Endothelial cell (in vitro differentiated cells): ENCODE measurements around the gene KLHL3. TPM values are rescaled to one million over a fixed set of nuclear protein-coding genes. Genes with fewer than 3 reads are reported as not detected.

Source experiments
- DNase-seq: peaks from one replicate; pipeline ENCODE4 v3.0.0; 2021; ENCODE audit warnings: low spot score
- H3K27ac Mint-ChIP-seq: one replicate; pipeline ENCODE4 v1.8.0; 2021; ENCODE audit warnings: mixed read lengths, inconsistent platforms; ENCODE audit not compliant: unreplicated experiment
- H3K27me3 Mint-ChIP-seq: one replicate; pipeline ENCODE4 v1.8.0; 2021; ENCODE audit warnings: mild to moderate bottlenecking, moderate library complexity, mixed read lengths, inconsistent platforms; ENCODE audit not compliant: unreplicated experiment
- H3K36me3 Mint-ChIP-seq: one replicate; pipeline ENCODE4 v1.8.0; 2021; ENCODE audit warnings: mild to moderate bottlenecking, low read depth, mixed read lengths, inconsistent platforms; ENCODE audit not compliant: unreplicated experiment
- H3K4me1 Mint-ChIP-seq: one replicate; pipeline ENCODE4 v1.8.0; 2021; ENCODE audit warnings: mild to moderate bottlenecking, mixed read lengths, inconsistent platforms; ENCODE audit not compliant: unreplicated experiment
- H3K4me3 Mint-ChIP-seq: one replicate; pipeline ENCODE4 v1.8.0; 2021; ENCODE audit warnings: mild to moderate bottlenecking, mixed read lengths, inconsistent platforms; ENCODE audit not compliant: unreplicated experiment
- H3K9me3 Mint-ChIP-seq: one replicate; pipeline ENCODE4 v1.8.0; 2021; ENCODE audit warnings: mixed read lengths, inconsistent platforms; ENCODE audit not compliant: unreplicated experiment
- total RNA-seq: library from RNA; stranded (reverse); fragmentation: NEBNext Ultra II Directional; extraction: Animal tissue kit (Norgen Biotek cat#: 25700); gene quantifications from one replicate; pipeline ENCODE4 v1.2.1, GENCODE V29; 2021; ENCODE audit not compliant: unreplicated experiment
- TF ChIP-seq, protein P1 (sequence below): fragments of 200-600 bp; sonication (generic); IDR thresholded peaks from one replicate; pipeline ENCODE4 v1.5.0; 2021; ENCODE audit warnings: antibody characterized with exemption; ENCODE audit not compliant: unreplicated experiment

KLHL3 gene
- total RNA-seq, 1 donor from 2014 or later = 200 TPM

DNA sequence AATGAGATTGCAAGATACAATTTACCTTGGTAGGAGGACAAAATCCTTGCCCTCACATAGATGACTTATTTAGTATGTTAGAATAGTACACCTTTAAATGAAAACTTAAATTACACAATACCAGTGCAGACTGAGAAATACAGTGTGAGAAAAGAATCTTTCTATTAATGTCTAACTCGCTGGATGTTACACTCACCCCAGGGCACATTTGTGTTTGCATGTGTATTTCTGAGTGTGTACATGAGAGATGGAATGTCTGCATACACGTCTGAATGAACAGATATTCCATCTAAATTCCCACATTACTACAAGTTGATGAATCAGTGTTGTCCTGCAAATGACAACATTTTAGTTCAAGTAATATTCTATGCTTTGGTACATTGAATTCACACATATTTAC lies 99.8 kb downstream of the KLHL3 start:
- Mint-ChIP-seq H3K36me3 (peaks cover 82% of the 10 kb centered on the region), H3K9me3 (no peaks in the 10 kb centered on the region), H3K4me1 (peaks cover 13% of the 10 kb centered on the region), H3K27ac (no peak overlapping the region), H3K4me3 (no peak overlapping the region), H3K27me3 (peaks cover 5% of the 10 kb centered on the region)
- no peak for DNase-seq
- TF ChIP-seq, protein P1, sequence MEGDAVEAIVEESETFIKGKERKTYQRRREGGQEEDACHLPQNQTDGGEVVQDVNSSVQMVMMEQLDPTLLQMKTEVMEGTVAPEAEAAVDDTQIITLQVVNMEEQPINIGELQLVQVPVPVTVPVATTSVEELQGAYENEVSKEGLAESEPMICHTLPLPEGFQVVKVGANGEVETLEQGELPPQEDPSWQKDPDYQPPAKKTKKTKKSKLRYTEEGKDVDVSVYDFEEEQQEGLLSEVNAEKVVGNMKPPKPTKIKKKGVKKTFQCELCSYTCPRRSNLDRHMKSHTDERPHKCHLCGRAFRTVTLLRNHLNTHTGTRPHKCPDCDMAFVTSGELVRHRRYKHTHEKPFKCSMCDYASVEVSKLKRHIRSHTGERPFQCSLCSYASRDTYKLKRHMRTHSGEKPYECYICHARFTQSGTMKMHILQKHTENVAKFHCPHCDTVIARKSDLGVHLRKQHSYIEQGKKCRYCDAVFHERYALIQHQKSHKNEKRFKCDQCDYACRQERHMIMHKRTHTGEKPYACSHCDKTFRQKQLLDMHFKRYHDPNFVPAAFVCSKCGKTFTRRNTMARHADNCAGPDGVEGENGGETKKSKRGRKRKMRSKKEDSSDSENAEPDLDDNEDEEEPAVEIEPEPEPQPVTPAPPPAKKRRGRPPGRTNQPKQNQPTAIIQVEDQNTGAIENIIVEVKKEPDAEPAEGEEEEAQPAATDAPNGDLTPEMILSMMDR = no peak

DNA sequence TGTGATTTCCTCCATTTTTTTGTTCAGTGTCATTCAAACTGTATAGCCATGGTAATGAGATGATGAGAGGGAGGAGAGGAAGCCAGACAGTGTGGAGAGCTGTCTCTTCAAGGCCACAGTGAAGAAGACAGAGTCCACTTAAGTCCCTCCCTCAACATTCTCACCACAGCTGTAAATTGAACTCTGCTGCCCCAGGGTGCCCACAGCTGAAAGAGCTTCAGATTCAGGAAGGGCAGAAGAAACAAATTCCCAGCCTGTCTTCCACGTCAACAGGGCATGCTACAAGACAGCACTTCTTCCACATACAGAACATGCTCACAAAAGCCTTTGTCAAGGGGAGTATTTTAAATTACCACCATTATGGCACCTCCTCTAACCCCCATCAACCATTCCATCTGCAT lies 100.4 kb downstream of the KLHL3 start:
- no peak overlapping the region for H3K4me3 Mint-ChIP-seq
- peaks cover 5% of the 10 kb centered on the region for H3K27me3 Mint-ChIP-seq
- DNase-seq = no peak
- H3K4me1 Mint-ChIP-seq = peaks cover 19% of the 10 kb centered on the region
- no peaks in the 10 kb centered on the region for H3K9me3 Mint-ChIP-seq
- H3K36me3 Mint-ChIP-seq = peaks cover 84% of the 10 kb centered on the region
- peak overlapping the region; percentile 31 for H3K27ac Mint-ChIP-seq
- TF ChIP-seq, protein P1 = no peak

DNA sequence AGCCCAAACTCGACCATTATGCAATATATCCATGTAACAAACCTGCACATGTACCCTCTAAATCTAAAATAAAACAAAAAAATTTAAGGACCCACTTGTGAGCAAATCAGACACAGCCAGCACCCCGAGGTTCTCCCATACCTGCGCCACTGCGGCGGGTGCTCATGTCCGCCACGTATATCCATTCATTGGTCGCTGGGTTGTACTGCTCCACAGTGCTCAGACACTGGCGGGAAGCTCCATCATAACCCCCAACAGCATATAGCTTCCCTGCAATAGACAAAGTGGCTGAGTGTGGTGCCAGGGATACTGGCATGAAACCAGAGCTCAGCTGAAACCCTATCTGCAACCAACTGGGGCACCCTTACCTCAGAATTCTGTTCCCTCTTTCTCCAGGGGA lies 102.0 kb downstream of the KLHL3 start:
- Mint-ChIP-seq H3K36me3 (peaks cover 71% of the 10 kb centered on the region), H3K27ac (no peak overlapping the region), H3K4me3 (no peak overlapping the region), H3K4me1 (peaks cover 30% of the 10 kb centered on the region), H3K27me3 (peaks cover 5% of the 10 kb centered on the region), H3K9me3 (no peaks in the 10 kb centered on the region)
- TF ChIP-seq, protein P1 = no peak
- no peak for DNase-seq

DNA sequence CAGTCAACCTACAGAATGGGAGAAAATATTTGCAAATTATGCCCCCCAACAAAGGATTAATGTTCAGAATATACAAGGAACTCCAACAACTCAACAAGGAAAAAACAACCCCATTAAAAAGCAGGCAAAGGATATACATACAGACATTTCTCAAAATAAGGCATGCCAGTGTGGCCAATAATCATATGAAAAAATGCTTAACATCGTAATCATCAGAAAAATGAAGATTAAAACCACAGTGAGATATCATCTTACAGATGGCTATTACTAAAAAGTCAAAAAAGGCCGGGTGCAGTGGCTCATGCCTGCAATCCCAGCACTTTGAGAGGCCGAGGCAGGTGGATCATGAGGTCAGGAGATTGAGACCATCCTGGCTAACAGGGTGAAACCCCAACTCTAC lies 103.2 kb downstream of the KLHL3 start:
- Mint-ChIP-seq H3K36me3 (peaks cover 68% of the 10 kb centered on the region), H3K4me3 (peak overlapping the region; percentile 30), H3K27me3 (peaks cover 9% of the 10 kb centered on the region), H3K9me3 (no peaks in the 10 kb centered on the region), H3K4me1 (peaks cover 37% of the 10 kb centered on the region), H3K27ac (peak overlapping the region; percentile 8)
- TF ChIP-seq, protein P1 = no peak
- no peak for DNase-seq

DNA sequence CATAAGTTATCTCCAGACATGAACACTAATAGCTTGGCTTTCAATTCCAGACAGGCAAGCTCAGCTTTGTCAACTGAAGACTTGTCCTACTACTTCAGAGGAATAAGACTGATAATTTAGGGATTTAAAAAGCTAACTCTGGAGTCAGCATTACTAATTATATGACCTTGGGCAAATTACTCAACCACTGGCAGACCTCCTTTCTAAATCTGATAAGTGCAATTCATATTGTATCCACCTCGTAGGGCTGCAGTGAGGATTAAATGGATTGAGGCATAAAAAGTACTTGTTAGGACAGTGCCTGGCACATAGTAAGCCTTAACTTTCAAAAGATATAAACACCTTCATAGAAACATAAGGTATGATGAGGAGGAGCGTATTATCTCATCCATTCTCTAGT lies 104.4 kb downstream of the KLHL3 start:
- TF ChIP-seq, protein P1 = no peak
- Mint-ChIP-seq H3K4me3 (peak overlapping the region; percentile 56), H3K4me1 (peaks cover 42% of the 10 kb centered on the region), H3K9me3 (no peaks in the 10 kb centered on the region), H3K27ac (peak overlapping the region; percentile 88), H3K36me3 (peaks cover 59% of the 10 kb centered on the region), H3K27me3 (peaks cover 9% of the 10 kb centered on the region)
- no peak for DNase-seq
